NCI-H1436 (cell line): Measurements from ENCODE around the gene BUD13.

Source experiments
- DNase-seq: peaks from one replicate; lab custom pipeline; 2025; lab: John Stamatoyannopoulos, UW

BUD13 gene

DNA sequence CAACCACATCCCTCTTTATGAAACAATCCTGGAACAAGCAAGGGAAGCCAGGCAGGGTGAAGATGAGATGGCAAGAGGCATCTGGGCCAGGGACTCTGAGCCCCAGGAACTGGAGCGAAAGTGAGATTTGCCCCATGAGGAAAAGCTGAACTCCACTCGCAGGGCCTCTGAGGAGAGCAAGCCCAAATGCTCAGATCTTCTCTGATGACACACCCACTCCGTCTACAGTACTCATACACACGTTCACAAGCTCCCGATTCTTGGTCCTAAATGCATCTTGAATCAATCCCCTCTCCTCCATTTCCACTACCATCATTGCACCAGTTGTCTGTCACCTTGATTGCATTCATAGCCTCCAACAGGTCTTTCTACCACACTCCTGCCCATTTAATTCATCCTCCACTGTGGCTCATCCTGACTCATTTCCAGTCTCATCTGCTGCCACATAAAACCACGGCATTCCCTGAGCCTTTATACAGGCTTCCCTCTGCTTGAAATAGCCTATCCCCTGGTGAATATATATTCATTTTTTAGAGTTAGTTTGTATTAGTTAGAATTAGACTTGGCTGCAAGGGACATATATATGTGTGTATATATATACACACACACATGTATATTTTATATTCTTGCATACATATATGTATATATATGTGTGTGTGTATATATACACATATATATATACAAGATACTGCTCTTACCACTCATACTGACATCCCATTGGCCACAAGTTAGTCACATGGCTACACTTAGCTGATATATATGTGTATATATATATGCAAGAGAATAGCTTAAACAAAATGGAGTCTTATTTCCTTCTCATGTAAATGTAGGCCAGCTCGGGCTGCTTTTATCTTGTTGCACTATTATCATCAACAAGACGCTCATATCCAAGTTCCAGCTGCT is 20.3 kb upstream of the BUD13 start:
- no peak for DNase-seq

DNA sequence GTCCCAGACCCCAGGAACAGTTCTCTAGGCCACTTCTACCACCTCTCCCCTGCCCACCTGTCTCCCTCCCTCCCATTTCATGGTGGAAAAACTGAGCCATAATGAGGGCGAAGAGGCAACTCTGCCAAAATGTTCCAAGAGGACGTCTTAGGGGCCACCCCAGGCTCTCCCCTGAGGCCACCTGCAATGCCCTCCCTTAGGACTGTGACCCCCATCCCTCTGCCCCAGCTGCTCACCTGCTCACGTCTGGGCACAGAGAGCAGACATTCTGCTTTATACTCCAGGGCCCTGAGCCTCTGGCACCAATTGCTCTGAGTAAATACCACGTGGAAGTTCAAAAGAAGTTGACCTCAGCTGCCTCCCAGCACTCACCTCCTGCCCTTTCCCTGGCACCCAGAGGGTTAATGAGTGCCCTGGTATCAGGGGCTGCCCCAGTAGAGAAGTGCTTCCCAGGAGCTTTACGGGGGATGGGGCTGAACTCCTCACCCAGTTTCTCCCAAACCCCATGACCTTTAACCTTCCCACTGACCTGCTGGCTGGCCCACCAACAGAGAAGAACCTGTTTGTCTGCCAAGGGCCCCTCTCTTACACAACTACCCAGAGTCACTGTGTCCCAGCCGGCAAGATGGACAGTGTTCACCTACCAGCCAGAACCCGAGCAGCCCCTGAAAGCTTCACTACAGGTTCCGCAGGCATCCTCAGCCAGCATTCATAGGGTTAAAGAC is 19.5 kb upstream of the BUD13 start:
- no peak for DNase-seq

- DNase-seq, result no peak
Measured at GRCh38 chr11:116791813-116792143, 19.0 kb upstream of the BUD13 start, which contains the start of gene APOA5. Gene APOA5, minus strand, starts transcription at chr11:116791879. Its CDS starts 19 bp downstream, at chr11:116791860.

- DNase-seq, result peak; percentile 60
Measured at GRCh38 chr11:116791002-116791812, 18.4 kb upstream of the BUD13 start.

DNA sequence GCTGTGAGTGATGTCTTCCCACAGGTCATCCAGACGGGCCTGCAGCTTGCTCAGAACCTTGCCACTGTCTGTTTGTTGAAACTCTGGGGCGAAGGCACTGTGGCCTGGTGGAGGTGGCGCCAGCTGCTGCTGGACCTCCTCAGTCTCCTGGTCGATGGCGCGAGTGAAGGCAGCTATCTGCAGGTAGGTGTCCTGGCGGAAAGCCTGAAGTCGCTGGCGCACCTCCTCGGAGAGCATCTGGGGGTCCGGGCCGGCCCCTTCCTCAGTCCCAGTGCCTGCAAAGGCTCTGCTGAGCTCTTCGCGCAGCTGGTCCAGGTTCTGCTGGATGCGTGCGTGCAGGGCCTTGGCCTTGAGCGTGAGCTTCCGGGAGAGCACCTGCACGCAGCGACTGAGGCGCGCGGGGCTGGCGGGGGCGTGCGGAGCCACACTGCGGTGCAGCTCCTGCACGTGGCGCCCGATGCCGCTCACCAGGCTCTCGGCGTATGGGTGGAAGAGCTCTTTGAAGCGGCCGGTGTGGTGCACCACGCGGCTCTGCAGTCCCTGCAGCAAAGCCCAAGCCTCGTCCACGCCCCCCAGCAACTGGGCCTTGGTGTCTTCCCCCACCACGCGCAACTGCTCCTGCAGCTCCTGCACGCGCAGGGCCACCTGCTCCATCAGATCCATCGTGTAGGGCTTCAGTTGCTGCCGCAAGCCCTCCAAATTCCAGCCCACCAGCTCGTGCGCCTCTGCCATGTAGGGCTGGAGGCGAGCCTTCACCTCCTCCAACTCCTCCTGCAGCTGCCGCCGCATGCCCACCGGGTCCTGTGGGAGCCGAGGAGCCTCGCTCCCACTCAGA is 17.6 kb upstream of the BUD13 start:
- DNase-seq, result no peak

DNA sequence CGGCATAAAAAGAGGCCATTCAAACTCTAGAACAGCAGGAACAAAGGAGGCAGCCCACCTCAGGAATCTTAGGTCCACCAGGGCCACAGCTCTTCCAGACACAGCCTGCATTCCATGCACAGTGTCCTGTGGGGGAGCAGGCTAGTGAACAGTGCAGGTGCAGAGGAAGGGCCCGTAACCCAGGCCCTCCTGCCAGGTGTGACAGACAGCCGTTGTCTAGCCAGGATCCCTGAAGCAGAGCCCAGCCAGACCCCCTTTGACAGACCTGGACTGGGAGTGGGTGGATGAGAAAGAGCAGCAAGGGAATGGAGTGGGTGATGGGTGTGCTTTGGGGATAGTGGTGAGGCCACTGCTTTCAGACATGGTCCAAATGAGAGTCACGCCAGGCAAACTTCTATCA is 16.2 kb upstream of the BUD13 start:
- DNase-seq, result no peak

- DNase-seq, result no peak
Measured at GRCh38 chr11:116788534-116788933, 15.7 kb upstream of the BUD13 start.

- peak; percentile 67 for DNase-seq
Measured at GRCh38 chr11:116787786-116788486, 15.1 kb upstream of the BUD13 start, which contains the start of gene ZPR1. Gene ZPR1, minus strand, starts transcription at chr11:116788023. Its CDS starts 33 bp downstream, at chr11:116787990.

- DNase-seq, result no peak
Measured at GRCh38 chr11:116787436-116787785, 14.6 kb upstream of the BUD13 start.

- DNase-seq, result no peak
Measured at GRCh38 chr11:116786966-116787365, 14.2 kb upstream of the BUD13 start.

DNA sequence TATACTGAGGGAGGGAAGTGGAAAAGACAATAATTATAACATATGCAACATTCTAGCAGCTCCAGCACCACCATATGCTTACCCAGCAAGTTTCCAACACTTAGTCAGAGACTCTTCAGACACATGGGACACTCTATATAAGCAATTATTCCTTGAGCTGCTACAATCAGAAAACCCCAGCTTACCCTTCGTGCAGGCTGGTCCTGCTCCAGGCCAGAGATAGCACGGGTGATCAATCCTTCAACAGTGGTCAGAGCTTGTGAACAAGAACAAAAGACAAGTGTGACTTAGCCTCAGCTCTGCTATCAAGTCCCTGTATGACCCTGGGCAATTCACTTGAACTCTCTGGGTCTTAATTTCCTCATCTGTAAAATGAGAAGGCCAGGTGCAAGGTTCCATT is 13.5 kb upstream of the BUD13 start:
- no peak for DNase-seq

GRCh38 chr11:116782728-116783127 is 9.9 kb upstream of the BUD13 start:
- DNase-seq, result no peak

DNA sequence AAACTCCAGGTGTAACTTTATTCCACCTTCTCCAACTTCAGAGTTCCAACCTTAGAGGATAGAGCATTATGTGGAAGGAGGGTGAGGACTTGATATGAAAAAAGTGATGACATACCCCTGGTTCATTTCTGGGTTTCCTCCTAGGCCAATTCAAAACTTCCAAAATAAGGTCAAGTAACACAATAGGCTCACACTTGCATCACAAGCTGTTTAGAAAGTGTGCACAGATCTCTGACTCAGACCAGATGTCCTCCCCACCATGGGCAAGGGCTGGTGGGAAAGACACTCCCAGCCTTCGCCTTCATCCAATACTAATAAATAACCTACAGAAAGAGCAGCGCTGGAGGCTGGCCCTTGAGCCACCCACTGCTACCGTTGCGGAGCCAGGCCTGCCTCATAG is 5.8 kb upstream of the BUD13 start:
- no peak for DNase-seq

GRCh38 chr11:116777056-116777455 is 4.3 kb upstream of the BUD13 start:
- no peak for DNase-seq

GRCh38 chr11:116776522-116776984 is 3.8 kb upstream of the BUD13 start:
- no peak for DNase-seq

DNA sequence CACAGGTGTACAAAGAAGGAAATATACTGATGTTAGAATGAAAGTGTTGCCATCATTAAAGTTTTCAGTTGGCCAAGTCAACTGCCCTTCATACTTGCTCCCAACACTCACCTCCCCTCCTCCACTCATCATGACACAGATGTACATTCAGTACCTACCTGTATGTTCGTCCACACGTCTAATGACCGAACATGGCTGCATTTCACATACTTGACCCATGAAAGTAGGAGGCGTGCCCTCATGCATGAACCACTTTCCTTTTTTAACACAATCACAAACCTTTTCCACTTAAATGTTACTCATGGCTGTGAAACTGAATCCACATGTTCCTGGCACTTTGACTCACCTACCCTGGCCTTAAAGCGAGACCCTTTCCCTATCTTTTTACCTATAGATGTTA is 3.2 kb upstream of the BUD13 start:
- no peak for DNase-seq

- no peak for DNase-seq
Measured at GRCh38 chr11:116774661-116775060, 1.9 kb upstream of the BUD13 start.

- no peak for DNase-seq
Measured at GRCh38 chr11:116773203-116774097, 663 bp upstream of the BUD13 start.

GRCh38 chr11:116771935-116772334 is 852 bp downstream of the BUD13 start:
- no peak for DNase-seq

DNA sequence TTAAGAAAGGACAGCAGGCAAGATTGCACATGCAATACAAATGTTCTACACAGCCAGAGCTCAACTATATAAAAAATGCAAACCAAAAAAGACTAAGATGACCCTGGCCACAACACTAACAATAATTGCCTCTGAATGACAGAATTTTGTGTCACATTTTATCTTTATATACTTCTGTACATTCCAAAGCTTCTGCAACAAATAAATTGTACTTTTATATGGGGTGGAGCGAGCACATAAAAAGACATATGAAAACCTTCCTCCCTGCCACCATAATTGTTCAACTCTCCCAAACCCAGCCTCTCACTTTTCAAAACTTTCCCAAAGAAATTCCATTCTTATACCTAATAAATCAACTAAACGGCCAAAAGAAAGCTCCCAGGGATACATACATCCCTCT is 10.7 kb downstream of the BUD13 start:
- DNase-seq, result no peak
